ENCODE data around the gene PTPRR. TPM values are rescaled to one million over a fixed set of nuclear protein-coding genes. Genes with fewer than 3 reads are reported as not detected.

PTPRR gene
- total and polyA plus RNA-seq, 2 donors (not counting 1 experiment from before 2014, with no cell fraction given) = 0.44 to 0.50 TPM

- DNase-seq (ENCODE audit: low read depth in 2 of 2) = peak; percentile 76 to 77
- Histone ChIP-seq H3K4me2 (ENCODE audit: extremely low read depth, insufficient read depth, low read length) (no peak overlapping the region), H3K36me3 (ENCODE audit: control insufficient read depth, insufficient read depth, low read length) (no peaks in the 10 kb centered on the region), H4K20me1 (ENCODE audit: control insufficient read depth, extremely low read depth, insufficient read depth, low read length) (no peaks in the 10 kb centered on the region), H2AFZ (ENCODE audit: low read length) (no peak overlapping the region), H3K9me3 (ENCODE audit: control insufficient read depth, insufficient read depth, low read depth, low read length) (no peaks in the 10 kb centered on the region), H3K4me3 (replicated peaks in 1 of 4; ENCODE audit: control extremely low read depth in 1 of 4, insufficient read depth in 1 of 4, low read depth in 3 of 4, low read length in 4 of 4) (no peak overlapping the region), H3K9ac (ENCODE audit: insufficient read depth, low read length) (no peak overlapping the region), H3K27ac (ENCODE audit: insufficient read depth, low read length) (no peak overlapping the region), H3K4me1 (ENCODE audit: control insufficient read depth, extremely low read depth, insufficient read depth, low read length) (no peaks in the 10 kb centered on the region), H3K27me3 (ENCODE audit: control insufficient read depth, insufficient read depth, low read length) (no peaks in the 10 kb centered on the region), H3K79me2 (ENCODE audit: control insufficient read depth, insufficient read depth, low read length) (no peaks in the 10 kb centered on the region)
- TF ChIP-seq CTCF (conservative IDR thresholded peaks at IDR 0.05 in 1 of 2, IDR thresholded peaks at IDR 0.05 in 1 of 2; ENCODE audit: low read depth in 1 of 2, low read length in 2 of 2) = no peak
- TF ChIP-seq EZH2 (IDR thresholded peaks at IDR 0.05; ENCODE audit: low read length, missing control alignments) = no peak
These were observed 164.4 kb downstream of the PTPRR start for GRCh38 chr12:70756118-70756517.

- no peak overlapping the region for H3K9ac ChIP-seq (ENCODE audit: insufficient read depth, low read length)
- H3K4me1 ChIP-seq (ENCODE audit: control insufficient read depth, extremely low read depth, insufficient read depth, low read length) = no peaks in the 10 kb centered on the region
- no peak for DNase-seq (ENCODE audit: low read depth in 2 of 2)
- H2AFZ ChIP-seq (ENCODE audit: low read length) = no peak overlapping the region
- TF ChIP-seq EZH2 (IDR thresholded peaks at IDR 0.05; ENCODE audit: low read length, missing control alignments) (no peak), CTCF (conservative IDR thresholded peaks at IDR 0.05 in 1 of 2, IDR thresholded peaks at IDR 0.05 in 1 of 2; ENCODE audit: low read depth in 1 of 2, low read length in 2 of 2) (no peak)
- no peaks in the 10 kb centered on the region for H3K27me3 ChIP-seq (ENCODE audit: control insufficient read depth, insufficient read depth, low read length)
- H3K9me3 ChIP-seq (ENCODE audit: control insufficient read depth, insufficient read depth, low read depth, low read length) = no peaks in the 10 kb centered on the region
- H3K79me2 ChIP-seq (ENCODE audit: control insufficient read depth, insufficient read depth, low read length) = no peaks in the 10 kb centered on the region
- no peak overlapping the region for H3K27ac ChIP-seq (ENCODE audit: insufficient read depth, low read length)
- no peaks in the 10 kb centered on the region for H3K36me3 ChIP-seq (ENCODE audit: control insufficient read depth, insufficient read depth, low read length)
- H3K4me2 ChIP-seq (ENCODE audit: extremely low read depth, insufficient read depth, low read length) = no peak overlapping the region
- H3K4me3 ChIP-seq (replicated peaks in 1 of 4; ENCODE audit: control extremely low read depth in 1 of 4, insufficient read depth in 1 of 4, low read depth in 3 of 4, low read length in 4 of 4) = no peak overlapping the region
- no peaks in the 10 kb centered on the region for H4K20me1 ChIP-seq (ENCODE audit: control insufficient read depth, extremely low read depth, insufficient read depth, low read length)
These were observed 166.2 kb downstream of the PTPRR start for GRCh38 chr12:70754330-70754741.

GRCh38 chr12:70752327-70752726 lies 168.2 kb downstream of the PTPRR start:
- no peak overlapping the region for H3K27ac ChIP-seq (ENCODE audit: insufficient read depth, low read length)
- no peaks in the 10 kb centered on the region for H3K36me3 ChIP-seq (ENCODE audit: control insufficient read depth, insufficient read depth, low read length)
- H2AFZ ChIP-seq (ENCODE audit: low read length) = no peak overlapping the region
- no peaks in the 10 kb centered on the region for H3K9me3 ChIP-seq (ENCODE audit: control insufficient read depth, insufficient read depth, low read depth, low read length)
- TF ChIP-seq CTCF (conservative IDR thresholded peaks at IDR 0.05 in 1 of 2, IDR thresholded peaks at IDR 0.05 in 1 of 2; ENCODE audit: low read depth in 1 of 2, low read length in 2 of 2) (no peak), EZH2 (IDR thresholded peaks at IDR 0.05; ENCODE audit: low read length, missing control alignments) (no peak)
- H3K9ac ChIP-seq (ENCODE audit: insufficient read depth, low read length) = no peak overlapping the region
- H3K79me2 ChIP-seq (ENCODE audit: control insufficient read depth, insufficient read depth, low read length) = no peaks in the 10 kb centered on the region
- DNase-seq (ENCODE audit: low read depth in 2 of 2) = no peak
- H3K27me3 ChIP-seq (ENCODE audit: control insufficient read depth, insufficient read depth, low read length) = no peaks in the 10 kb centered on the region
- no peaks in the 10 kb centered on the region for H4K20me1 ChIP-seq (ENCODE audit: control insufficient read depth, extremely low read depth, insufficient read depth, low read length)
- no peak overlapping the region for H3K4me2 ChIP-seq (ENCODE audit: extremely low read depth, insufficient read depth, low read length)
- H3K4me3 ChIP-seq (replicated peaks in 1 of 4; ENCODE audit: control extremely low read depth in 1 of 4, insufficient read depth in 1 of 4, low read depth in 3 of 4, low read length in 4 of 4) = no peak overlapping the region
- no peaks in the 10 kb centered on the region for H3K4me1 ChIP-seq (ENCODE audit: control insufficient read depth, extremely low read depth, insufficient read depth, low read length)

Measured in fibroblast of lung (primary cell).